ENCODE measurements around the gene MFAP3L. TPM values are rescaled to one million over a fixed set of nuclear protein-coding genes. Genes with fewer than 3 reads are reported as not detected.

The MFAP3L gene
- total RNA-seq, 1 experiment from 2014 or later: 5.1 TPM

DNA sequence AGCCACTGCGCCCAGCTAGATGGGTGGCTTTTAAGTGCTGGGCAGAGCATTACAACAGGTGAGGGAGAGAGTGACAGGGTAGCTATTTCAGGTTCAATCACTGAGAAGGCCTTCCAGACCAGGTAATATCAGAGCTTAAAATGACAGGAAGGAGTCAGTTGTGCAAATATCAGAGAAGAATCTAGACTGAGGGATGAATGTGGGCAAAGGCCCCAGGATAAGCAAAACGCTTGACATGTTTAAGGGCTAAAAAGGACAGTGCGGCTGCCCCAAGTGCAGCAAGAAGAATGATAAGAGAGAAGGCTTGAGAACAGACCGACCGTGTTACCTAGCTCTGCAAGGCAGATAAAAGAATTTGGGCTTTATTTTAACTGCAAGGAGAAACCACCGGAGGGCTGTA, 45.0 kb upstream of the MFAP3L start:
- H3K4me2 ChIP-seq (ENCODE audit: insufficient read depth, insufficient read length, low read length): no peak overlapping the region
- H4K8ac ChIP-seq (replicated peaks; ENCODE audit: insufficient read length, low read depth, low read length): no peak overlapping the region
- no peaks in the 10 kb centered on the region for H3K27me3 Mint-ChIP-seq (ENCODE audit: low read depth)
- H3K9me3 Mint-ChIP-seq: no peaks in the 10 kb centered on the region
- no CpG with 5 or more reads among the region's 6 CpGs for WGBS (ENCODE audit: extremely low coverage, insufficient read length, low lambda C conversion rate)
- peaks cover 2% of the 10 kb centered on the region for H4K20me1 ChIP-seq (ENCODE audit: control insufficient read depth, insufficient read depth, insufficient read length)
- H2BK20ac ChIP-seq (ENCODE audit: low read depth, low read length, poor library complexity, severe bottlenecking): no peak overlapping the region
- no peak for TF ChIP-seq CTCF (conservative IDR thresholded peaks at IDR 0.05)
- DNase-seq: no peak
- no peaks in the 10 kb centered on the region for H3K4me1 ChIP-seq (ENCODE audit: insufficient read depth, low read length)
- H3K9me3 ChIP-seq (ENCODE audit: control insufficient read depth, low read depth, low read length): no peaks in the 10 kb centered on the region
- H3K56ac ChIP-seq (ENCODE audit: insufficient read length, low read depth, low read length): no peak overlapping the region
- H4K91ac ChIP-seq (ENCODE audit: insufficient read length, low read depth, low read length): no peak overlapping the region
- H2BK120ac ChIP-seq (ENCODE audit: low read depth, low read length, poor library complexity, severe bottlenecking): no peak overlapping the region
- no peak overlapping the region for H2AK5ac ChIP-seq (ENCODE audit: insufficient read length, low read length)
- no peak overlapping the region for H3K23ac ChIP-seq (ENCODE audit: insufficient read length, low read depth, low read length)
- no peak overlapping the region for H2BK5ac ChIP-seq (ENCODE audit: insufficient read length, low read length)
- H3K79me1 ChIP-seq (ENCODE audit: insufficient read depth, low read depth, low read length, poor library complexity, severe bottlenecking): no peaks in the 10 kb centered on the region
- peaks cover 0 to 59% (median 28%) of the 10 kb centered on the region in 3 experiments; a peak in 5 of 7 replicates for H3K36me3 Mint-ChIP-seq (ENCODE audit: insufficient read depth in 1 of 3, low read depth in 3 of 3)
- no peak overlapping the region for H3K27ac ChIP-seq (ENCODE audit: insufficient read length, low read depth, low read length)
- no peak overlapping the region for H3K14ac ChIP-seq (ENCODE audit: insufficient read depth, low read length)
- peak overlapping the region in 1 of 3 experiments; percentile 2; a peak in 2 of 7 replicates for H3K27ac Mint-ChIP-seq
- H3K27me3 ChIP-seq (ENCODE audit: insufficient read depth, low read length): no peaks in the 10 kb centered on the region
- H3K4ac ChIP-seq (ENCODE audit: low read depth, low read length): no peak overlapping the region
- no peaks in the 10 kb centered on the region for H3K23me2 ChIP-seq (ENCODE audit: insufficient read length, low read depth, low read length, poor library complexity, severe bottlenecking)
- no peak overlapping the region for H2AFZ ChIP-seq (ENCODE audit: low read length)
- no peak overlapping the region for H3T11ph ChIP-seq (ENCODE audit: low read length)
- H2BK12ac ChIP-seq (ENCODE audit: insufficient read length, low read depth, low read length): no peak overlapping the region
- H3K4me1 Mint-ChIP-seq: peaks cover 7 to 12% of the 10 kb centered on the region in 2 experiments
- no peak overlapping the region for H3K9ac ChIP-seq (ENCODE audit: extremely low read depth, insufficient read length, low read length)
- H3K18ac ChIP-seq (ENCODE audit: insufficient read length, low read depth, low read length): no peak overlapping the region
- H4K5ac ChIP-seq (ENCODE audit: insufficient read length, low read depth, low read length): no peak overlapping the region
- H2BK15ac ChIP-seq (ENCODE audit: low read depth, low read length): no peak overlapping the region
- no peaks in the 10 kb centered on the region for H3K79me2 ChIP-seq (ENCODE audit: insufficient read depth, low read length)
- no peak overlapping the region for H3K4me3 Mint-ChIP-seq

Measured in H9 (cell line).